Measurements from ENCODE around the gene MIDN.

DNA sequence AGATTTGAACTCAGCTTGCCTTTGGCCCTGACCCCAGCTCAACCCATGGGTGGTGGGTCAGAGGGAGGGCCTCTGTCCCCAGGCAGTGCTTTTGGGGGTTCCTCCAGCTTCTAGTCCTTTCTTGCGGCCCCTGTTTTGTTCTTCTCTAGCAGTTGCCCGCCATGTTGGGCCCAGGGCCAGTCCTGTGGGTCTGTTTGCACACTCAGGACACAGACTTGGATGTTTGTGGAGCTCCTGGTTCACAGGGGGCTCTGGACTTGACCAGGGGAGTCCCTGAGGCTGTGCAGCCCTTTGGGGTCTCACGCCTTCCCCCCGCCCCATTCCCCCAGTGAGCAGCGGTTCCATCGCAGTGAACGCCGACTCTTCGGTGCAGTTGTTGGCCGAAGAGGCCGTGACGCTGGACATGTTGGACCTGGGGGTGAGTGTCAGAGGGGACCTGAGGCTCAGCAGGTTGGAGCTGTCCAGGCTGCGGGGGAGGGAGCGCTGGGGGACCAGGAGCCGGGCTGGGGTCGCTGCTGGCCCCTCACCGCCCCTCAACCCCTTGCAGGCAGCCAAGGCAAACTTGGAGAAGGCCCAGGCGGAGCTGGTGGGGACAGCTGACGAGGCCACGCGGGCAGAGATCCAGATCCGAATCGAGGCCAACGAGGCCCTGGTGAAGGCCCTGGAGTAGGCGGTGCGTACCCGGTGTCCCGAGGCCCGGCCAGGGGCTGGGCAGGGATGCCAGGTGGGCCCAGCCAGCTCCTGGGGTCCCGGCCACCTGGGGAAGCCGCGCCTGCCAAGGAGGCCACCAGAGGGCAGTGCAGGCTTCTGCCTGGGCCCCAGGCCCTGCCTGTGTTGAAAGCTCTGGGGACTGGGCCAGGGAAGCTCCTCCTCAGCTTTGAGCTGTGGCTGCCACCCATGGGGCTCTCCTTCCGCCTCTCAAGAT, 4.4 kb upstream of the MIDN start:
- TF ChIP-seq, protein P1, sequence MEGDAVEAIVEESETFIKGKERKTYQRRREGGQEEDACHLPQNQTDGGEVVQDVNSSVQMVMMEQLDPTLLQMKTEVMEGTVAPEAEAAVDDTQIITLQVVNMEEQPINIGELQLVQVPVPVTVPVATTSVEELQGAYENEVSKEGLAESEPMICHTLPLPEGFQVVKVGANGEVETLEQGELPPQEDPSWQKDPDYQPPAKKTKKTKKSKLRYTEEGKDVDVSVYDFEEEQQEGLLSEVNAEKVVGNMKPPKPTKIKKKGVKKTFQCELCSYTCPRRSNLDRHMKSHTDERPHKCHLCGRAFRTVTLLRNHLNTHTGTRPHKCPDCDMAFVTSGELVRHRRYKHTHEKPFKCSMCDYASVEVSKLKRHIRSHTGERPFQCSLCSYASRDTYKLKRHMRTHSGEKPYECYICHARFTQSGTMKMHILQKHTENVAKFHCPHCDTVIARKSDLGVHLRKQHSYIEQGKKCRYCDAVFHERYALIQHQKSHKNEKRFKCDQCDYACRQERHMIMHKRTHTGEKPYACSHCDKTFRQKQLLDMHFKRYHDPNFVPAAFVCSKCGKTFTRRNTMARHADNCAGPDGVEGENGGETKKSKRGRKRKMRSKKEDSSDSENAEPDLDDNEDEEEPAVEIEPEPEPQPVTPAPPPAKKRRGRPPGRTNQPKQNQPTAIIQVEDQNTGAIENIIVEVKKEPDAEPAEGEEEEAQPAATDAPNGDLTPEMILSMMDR (IDR thresholded peaks at IDR 0.05; ENCODE audit: poor library complexity) = peak; percentile 90
- TF ChIP-seq EZH2 (IDR thresholded peaks at IDR 0.05; ENCODE audit: borderline replicate concordance) = no peak

Measured in hepatocyte (in vitro differentiated cells).